GM18507 (cell line): ENCODE measurements around the gene DTD2.
"Not testable (repeated sequence)": the region's sequence is repeated elsewhere in the genome, so short reads cannot be mapped to it uniquely, and the experiment has no call there.

Experiments
- DNase-seq: peaks from one replicate; pipeline ENCODE4 v3.0.0; 2011; ENCODE audit warnings: low read depth; ENCODE audit not compliant: insufficient read length; ENCODE audit errors: extremely low spot score
- FAIRE-seq: peaks from 2 replicates; lab custom pipeline; 2011; peaks lifted over from hg19 to GRCh38; lab: Jason Lieb, UNC

DTD2 gene

GRCh38 chr14:31456841-31457664 lies at the start of gene DTD2:
Gene DTD2, minus strand, starts transcription at chr14:31457506. Its CDS starts 113 bp downstream, at chr14:31457393.
- peak; percentile 97 for FAIRE-seq
- peak; percentile 95 for DNase-seq

- DNase-seq (no peak), FAIRE-seq (no peak)
Observed at GRCh38 chr14:31505411-31505810, 48.1 kb upstream of the DTD2 start.

- DNase-seq (no peak), FAIRE-seq (no peak)
Observed at GRCh38 chr14:31501870-31502269, 44.6 kb upstream of the DTD2 start.

- no peak for DNase-seq
- no peak for FAIRE-seq
Observed at GRCh38 chr14:31492759-31493498, 35.6 kb upstream of the DTD2 start.

GRCh38 chr14:31489691-31490090 lies 32.4 kb upstream of the DTD2 start:
- peak; percentile 68 for FAIRE-seq
- no peak for DNase-seq

- FAIRE-seq (no peak), DNase-seq (no peak)
Observed at GRCh38 chr14:31487886-31488285, 30.6 kb upstream of the DTD2 start, which contains the start of gene GPR33. Gene GPR33, minus strand, starts transcription at chr14:31488039. Its CDS starts 4,074 bp downstream, at chr14:31483965.

GRCh38 chr14:31486764-31487163 lies 29.5 kb upstream of the DTD2 start:
- FAIRE-seq (no peak), DNase-seq (no peak)

GRCh38 chr14:31484754-31485153 lies 27.4 kb upstream of the DTD2 start:
- FAIRE-seq (no peak), DNase-seq (no peak)

GRCh38 chr14:31480156-31480555 lies 22.9 kb upstream of the DTD2 start:
- DNase-seq (no peak), FAIRE-seq (no peak)

- FAIRE-seq (no peak), DNase-seq (no peak)
Observed at GRCh38 chr14:31479027-31479426, 21.7 kb upstream of the DTD2 start.

- no peak for DNase-seq
- FAIRE-seq, result no peak
Observed at GRCh38 chr14:31477248-31477647, 19.9 kb upstream of the DTD2 start.

GRCh38 chr14:31476131-31476866 lies 19.0 kb upstream of the DTD2 start:
- DNase-seq (no peak), FAIRE-seq (no peak)

- DNase-seq (no peak), FAIRE-seq (no peak)
Observed at GRCh38 chr14:31466554-31466953, 9.2 kb upstream of the DTD2 start.

GRCh38 chr14:31465111-31465510 lies 7.8 kb upstream of the DTD2 start:
- DNase-seq (no peak), FAIRE-seq (no peak)

- FAIRE-seq, result not testable (repeated sequence)
Observed at GRCh38 chr14:31462450-31462849, 5.1 kb upstream of the DTD2 start.

GRCh38 chr14:31461545-31461944 lies 4.2 kb upstream of the DTD2 start:
- FAIRE-seq, result no peak
- no peak for DNase-seq

More at GRCh38 chr14:31462450-31462849, 5.1 kb upstream of the DTD2 start:
- DNase-seq, result not testable (repeated sequence)

- FAIRE-seq, result peak; percentile 42
- DNase-seq, result no peak
Observed at GRCh38 chr14:31457665-31458659, 656 bp upstream of the DTD2 start.

GRCh38 chr14:31449971-31450610 lies 7.2 kb downstream of the DTD2 start:
- FAIRE-seq, result peak; percentile 87

More at GRCh38 chr14:31449971-31450610, 7.2 kb downstream of the DTD2 start:
- DNase-seq, result no peak
